ENCODE data around the gene ANKH.

- TF ChIP-seq TAF1 (IDR thresholded peaks at IDR 0.05; ENCODE audit: low read depth) = no peak
- TF ChIP-seq CTCF (IDR thresholded peaks at IDR 0.05; ENCODE audit: poor library complexity, severe bottlenecking) = no peak
- no peak for TF ChIP-seq EP300 (conservative IDR thresholded peaks at IDR 0.05; ENCODE audit: poor library complexity, severe bottlenecking)
- no peak for TF ChIP-seq POLR2AphosphoS5 (IDR thresholded peaks at IDR 0.05)
Measured at GRCh38 chr5:14745753-14746152, 125.8 kb downstream of the ANKH start.

Data from neural cell (in vitro differentiated cells).